WI38 (cell line): ENCODE data around the gene MED29.

Source experiments
- H3K4me3 ChIP-seq: 2 replicates; pipeline ENCODE4 v1.5.1; 2011; ENCODE audit warnings: low read depth, mild to moderate bottlenecking, control low read depth, low read length
- CTCF ChIP-seq: IDR thresholded peaks from 2 replicates; pipeline ENCODE4 v1.5.1; 2012; ENCODE audit warnings: low read depth, mild to moderate bottlenecking, control low read depth, low read length

Gene MED29

GRCh38 chr19:39430675-39431593, 39.8 kb downstream of the MED29 start:
- no peak for TF ChIP-seq CTCF
- H3K4me3 ChIP-seq, result peak overlapping the region; percentile 7

GRCh38 chr19:39432677-39433025, 41.5 kb downstream of the MED29 start:
- no peak for TF ChIP-seq CTCF
- no peak overlapping the region for H3K4me3 ChIP-seq

- TF ChIP-seq CTCF, result no peak
- no peak overlapping the region for H3K4me3 ChIP-seq
Observed at GRCh38 chr19:39433480-39434079, 42.4 kb downstream of the MED29 start.

- no peak for TF ChIP-seq CTCF
- H3K4me3 ChIP-seq, result peak overlapping the region; percentile 76
Observed at GRCh38 chr19:39434123-39435076, 43.2 kb downstream of the MED29 start.

GRCh38 chr19:39435499-39436349, 44.5 kb downstream of the MED29 start, which contains the start of gene RPS16:
Gene RPS16 (minus strand): TSS chr19:39435949. CDS start chr19:39435895, 54 bp downstream.
- peak within 1 kb of the TSS; percentile 76 for H3K4me3 ChIP-seq
- no peak for TF ChIP-seq CTCF

GRCh38 chr19:39436350-39436716, 45.2 kb downstream of the MED29 start:
- peak overlapping the region; percentile 76 for H3K4me3 ChIP-seq
- TF ChIP-seq CTCF, result no peak
